Measurements from ENCODE around the gene NTRK1.

DNA sequence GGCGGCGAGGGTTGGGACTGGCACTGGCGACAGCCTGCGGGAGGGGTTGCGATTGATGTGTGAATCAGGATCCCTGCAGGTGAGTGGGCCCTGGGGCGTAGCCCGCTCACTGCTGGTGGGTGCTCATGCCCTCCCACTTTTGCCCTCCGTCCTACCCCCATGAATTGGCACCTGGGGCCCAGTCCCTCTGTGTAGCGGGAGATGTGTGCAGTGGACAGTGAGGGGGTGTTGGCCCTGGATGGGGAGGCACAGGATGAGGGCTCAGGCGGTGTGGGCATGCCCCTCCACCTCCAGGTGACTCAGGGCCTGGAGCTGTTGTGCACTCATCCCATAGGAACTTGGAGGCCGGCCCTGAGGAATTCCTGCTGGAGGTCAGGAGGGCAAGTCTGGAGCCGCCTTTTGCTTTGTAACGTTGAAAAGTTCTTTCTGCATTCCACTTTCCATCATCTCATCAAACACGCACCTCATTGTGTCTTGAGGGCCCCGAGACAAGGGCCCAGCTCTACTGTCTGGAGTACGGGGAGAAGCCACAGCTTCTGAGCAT, 35.9 kb downstream of the NTRK1 start:
- TF ChIP-seq EP300 (IDR thresholded peaks at IDR 0.05), result no peak
- TF ChIP-seq, protein P1, sequence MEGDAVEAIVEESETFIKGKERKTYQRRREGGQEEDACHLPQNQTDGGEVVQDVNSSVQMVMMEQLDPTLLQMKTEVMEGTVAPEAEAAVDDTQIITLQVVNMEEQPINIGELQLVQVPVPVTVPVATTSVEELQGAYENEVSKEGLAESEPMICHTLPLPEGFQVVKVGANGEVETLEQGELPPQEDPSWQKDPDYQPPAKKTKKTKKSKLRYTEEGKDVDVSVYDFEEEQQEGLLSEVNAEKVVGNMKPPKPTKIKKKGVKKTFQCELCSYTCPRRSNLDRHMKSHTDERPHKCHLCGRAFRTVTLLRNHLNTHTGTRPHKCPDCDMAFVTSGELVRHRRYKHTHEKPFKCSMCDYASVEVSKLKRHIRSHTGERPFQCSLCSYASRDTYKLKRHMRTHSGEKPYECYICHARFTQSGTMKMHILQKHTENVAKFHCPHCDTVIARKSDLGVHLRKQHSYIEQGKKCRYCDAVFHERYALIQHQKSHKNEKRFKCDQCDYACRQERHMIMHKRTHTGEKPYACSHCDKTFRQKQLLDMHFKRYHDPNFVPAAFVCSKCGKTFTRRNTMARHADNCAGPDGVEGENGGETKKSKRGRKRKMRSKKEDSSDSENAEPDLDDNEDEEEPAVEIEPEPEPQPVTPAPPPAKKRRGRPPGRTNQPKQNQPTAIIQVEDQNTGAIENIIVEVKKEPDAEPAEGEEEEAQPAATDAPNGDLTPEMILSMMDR (IDR thresholded peaks at IDR 0.05), result no peak

Data from upper lobe of left lung (tissue), 4 donors.